ENCODE results near the gene RNF14. TPM values are rescaled to one million over a fixed set of nuclear protein-coding genes. Genes with fewer than 3 reads are reported as not detected.
"Not testable (repeated sequence)": the region's sequence is repeated elsewhere in the genome, so short reads cannot be mapped to it uniquely, and the experiment has no call there.

Gene RNF14
- total RNA-seq, 2 experiments from 2014 or later: 23.8 to 28.2 TPM

DNA sequence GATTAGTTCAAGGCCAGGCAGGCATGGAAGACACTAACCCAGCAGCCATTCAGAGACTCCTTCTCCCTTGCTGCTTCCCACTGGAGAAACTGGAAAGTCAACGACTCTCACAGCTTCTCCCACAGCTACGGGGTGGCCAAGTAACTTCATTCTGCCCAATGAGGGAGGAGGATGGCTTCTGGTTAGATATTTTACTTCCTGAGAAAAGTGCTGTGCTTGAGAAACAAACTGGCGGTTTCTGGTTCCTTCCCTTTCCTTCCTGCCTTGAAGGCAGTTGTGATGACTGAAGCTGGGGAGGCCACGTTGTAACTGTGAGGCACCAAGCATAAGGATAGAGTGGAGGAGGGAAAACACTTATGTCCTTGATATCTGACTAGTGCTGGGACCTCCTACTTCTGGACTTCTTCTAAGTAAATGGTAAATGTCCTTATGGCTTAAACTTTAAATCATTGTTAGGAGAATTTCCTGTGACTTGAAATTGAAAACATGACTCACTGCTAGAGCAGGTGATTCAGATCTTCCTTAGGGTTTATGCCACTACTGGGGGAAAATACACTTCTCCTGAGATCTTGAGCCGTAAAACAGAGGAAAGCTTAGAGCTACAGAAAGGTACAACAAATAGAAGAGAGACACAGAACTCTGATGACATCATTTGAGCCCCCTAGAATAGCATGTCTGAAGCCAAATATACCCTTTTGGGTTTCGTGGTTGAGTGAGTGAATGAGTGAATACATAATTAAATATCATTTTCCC is 47.1 kb downstream of the RNF14 start:
- H3K36me3 Mint-ChIP-seq: peaks cover 8% of the 10 kb centered on the region
- peak; percentile 73 for DNase-seq
- H3K27me3 Mint-ChIP-seq: peaks cover 14% of the 10 kb centered on the region
- peaks cover 7% of the 10 kb centered on the region for H3K9me3 Mint-ChIP-seq (ENCODE audit: low read depth)
- peak; percentile 58 for ATAC-seq
- CTCF ChIA-PET: interaction anchor here (0.8 to 7.7 kb wide), 21 partner anchors 9 to 379 kb away, joined by 3 to 72 read pairs (median 6); partner anchors contain the start of genes NDFIP1, RELL2 and RNF14
- H3K27ac Mint-ChIP-seq: peak overlapping the region; percentile 87
- peaks cover 64% of the 10 kb centered on the region for H3K4me1 Mint-ChIP-seq
- peak overlapping the region; percentile 46 for H3K4me3 Mint-ChIP-seq

DNA sequence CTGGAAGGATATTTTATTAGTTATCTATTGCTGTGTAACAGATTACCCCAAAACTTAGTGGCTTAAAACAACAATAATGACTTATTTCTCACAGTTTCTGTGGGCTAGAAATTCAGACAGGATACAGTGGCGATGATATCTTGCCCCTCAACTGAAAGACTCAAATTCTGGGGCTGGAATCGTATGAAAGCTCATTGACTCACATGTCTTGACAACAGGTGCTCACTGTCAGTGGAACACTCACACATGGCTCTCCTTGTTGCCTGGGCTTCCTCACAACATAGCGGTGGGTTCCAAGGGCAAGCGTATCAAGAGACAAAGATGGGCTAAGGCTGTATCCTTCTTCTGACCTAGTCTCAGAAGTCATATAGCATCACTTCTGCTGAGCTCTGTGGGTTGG is 47.7 kb downstream of the RNF14 start:
- H3K27ac Mint-ChIP-seq: peak overlapping the region; percentile 87
- H3K4me1 Mint-ChIP-seq: peaks cover 64% of the 10 kb centered on the region
- peak overlapping the region; percentile 46 for H3K4me3 Mint-ChIP-seq
- H3K9me3 Mint-ChIP-seq (ENCODE audit: low read depth): peaks cover 7% of the 10 kb centered on the region
- ATAC-seq (peak; percentile 35), DNase-seq (peak; percentile 72)
- peaks cover 8% of the 10 kb centered on the region for H3K36me3 Mint-ChIP-seq
- CTCF ChIA-PET: interaction anchor here (0.8 to 7.7 kb wide), 19 partner anchors 9 to 379 kb away, joined by 3 to 72 read pairs (median 5); partner anchors contain the start of genes NDFIP1, RELL2 and RNF14
- peaks cover 18% of the 10 kb centered on the region for H3K27me3 Mint-ChIP-seq

DNA sequence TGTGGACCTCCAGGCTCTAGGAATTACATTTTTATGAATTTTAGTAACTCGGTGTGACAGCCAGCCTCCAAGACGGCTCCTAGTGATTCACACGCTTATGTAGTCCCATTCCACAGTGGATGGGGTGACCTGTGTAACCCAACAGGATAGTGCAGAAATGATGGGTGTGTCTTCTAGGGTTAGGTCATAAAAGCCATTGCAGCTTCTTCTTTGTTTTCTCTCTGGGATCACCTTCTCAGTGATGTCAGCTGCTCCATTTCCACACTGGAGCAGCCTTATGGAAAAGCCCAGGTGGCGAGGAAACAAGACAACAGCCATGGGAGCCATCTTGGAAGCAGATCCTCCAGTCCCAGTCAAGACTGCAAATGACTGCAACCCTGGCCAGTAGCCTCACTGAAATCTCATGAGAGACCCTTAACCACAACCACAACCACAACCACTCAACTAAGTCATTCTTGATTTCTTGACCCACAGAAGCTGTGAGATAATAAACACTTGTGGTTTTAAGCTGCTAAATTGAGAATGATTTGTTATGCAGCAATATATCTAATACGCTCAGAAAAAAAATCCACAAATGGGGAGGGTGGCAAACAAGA is 49.0 kb downstream of the RNF14 start:
- H3K27me3 Mint-ChIP-seq: peaks cover 24% of the 10 kb centered on the region
- ATAC-seq (peak; percentile 10), DNase-seq (peak; percentile 79)
- H3K9me3 Mint-ChIP-seq (ENCODE audit: low read depth): peaks cover 7% of the 10 kb centered on the region
- peaks cover 8% of the 10 kb centered on the region for H3K36me3 Mint-ChIP-seq
- CTCF ChIA-PET: interaction anchor here (0.8 to 3.4 kb wide), 5 partner anchors 11 to 326 kb away, joined by 3 to 19 read pairs (median 5); partner anchors contain the start of gene RNF14
- no peak overlapping the region for H3K4me3 Mint-ChIP-seq
- H3K27ac Mint-ChIP-seq: peak overlapping the region; percentile 76
- H3K4me1 Mint-ChIP-seq: peaks cover 57% of the 10 kb centered on the region

DNA sequence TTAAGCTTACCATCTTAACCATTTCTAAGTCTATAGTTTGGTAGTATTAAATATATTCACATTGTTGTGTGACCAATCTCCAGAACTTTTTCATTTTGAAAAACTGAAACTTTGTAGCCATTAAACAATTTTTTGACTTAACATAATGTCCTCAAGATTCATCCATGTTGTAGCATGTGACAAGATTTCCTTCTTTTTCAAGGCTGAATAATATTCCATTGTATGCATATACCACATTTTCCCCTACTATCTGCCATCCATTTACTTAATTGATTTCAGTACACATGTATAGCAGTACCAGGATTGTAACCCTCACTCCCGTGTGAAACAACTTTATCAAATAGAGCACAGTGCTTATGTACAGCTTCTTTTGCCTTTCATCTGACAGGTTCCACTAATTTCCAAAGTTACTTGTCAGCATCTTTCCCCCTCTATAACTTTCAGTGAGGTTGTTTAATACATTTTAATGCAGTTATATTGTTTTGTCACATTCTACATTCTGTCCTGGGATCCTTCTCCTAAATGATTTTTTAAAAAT is 51.3 kb downstream of the RNF14 start:
- H3K4me1 Mint-ChIP-seq: peaks cover 47% of the 10 kb centered on the region
- H3K27me3 Mint-ChIP-seq: peaks cover 22% of the 10 kb centered on the region
- DNase-seq: no peak
- H3K4me3 Mint-ChIP-seq: no peak overlapping the region
- H3K36me3 Mint-ChIP-seq: peaks cover 8% of the 10 kb centered on the region
- ATAC-seq: no peak
- peaks cover 7% of the 10 kb centered on the region for H3K9me3 Mint-ChIP-seq (ENCODE audit: low read depth)
- CTCF ChIA-PET: no interaction called here
- no peak overlapping the region for H3K27ac Mint-ChIP-seq

DNA sequence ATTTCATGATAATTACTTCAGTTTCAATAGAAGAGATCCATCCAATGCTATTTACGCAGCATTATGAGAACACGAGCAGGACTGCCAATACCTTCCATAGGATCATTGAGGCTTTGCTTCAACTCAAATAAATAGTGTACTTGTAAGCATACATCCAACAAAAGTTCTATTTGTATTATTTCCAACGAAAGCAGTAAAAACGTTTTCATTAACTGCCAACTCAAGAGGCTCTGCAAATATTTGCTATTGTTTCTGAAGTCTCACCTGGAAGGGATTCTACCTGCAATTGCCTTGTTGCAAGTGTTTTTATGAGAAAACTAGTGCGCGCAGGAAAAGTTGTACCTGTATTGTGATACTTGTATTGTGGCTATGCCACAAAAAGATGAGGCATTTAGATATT is 54.9 kb downstream of the RNF14 start:
- ATAC-seq: no peak
- no peak for DNase-seq
- CTCF ChIA-PET: interaction anchor here (0.9 to 2.2 kb wide), 5 partner anchors 9 to 332 kb away, joined by 3 to 12 read pairs (median 6); partner anchors contain the start of genes GNPDA1 and NDFIP1
- Mint-ChIP-seq H3K9me3 (ENCODE audit: low read depth) (peaks cover 7% of the 10 kb centered on the region), H3K27ac (no peak overlapping the region), H3K4me3 (no peak overlapping the region), H3K27me3 (peaks cover 19% of the 10 kb centered on the region), H3K4me1 (peaks cover 19% of the 10 kb centered on the region), H3K36me3 (peaks cover 7% of the 10 kb centered on the region)

DNA sequence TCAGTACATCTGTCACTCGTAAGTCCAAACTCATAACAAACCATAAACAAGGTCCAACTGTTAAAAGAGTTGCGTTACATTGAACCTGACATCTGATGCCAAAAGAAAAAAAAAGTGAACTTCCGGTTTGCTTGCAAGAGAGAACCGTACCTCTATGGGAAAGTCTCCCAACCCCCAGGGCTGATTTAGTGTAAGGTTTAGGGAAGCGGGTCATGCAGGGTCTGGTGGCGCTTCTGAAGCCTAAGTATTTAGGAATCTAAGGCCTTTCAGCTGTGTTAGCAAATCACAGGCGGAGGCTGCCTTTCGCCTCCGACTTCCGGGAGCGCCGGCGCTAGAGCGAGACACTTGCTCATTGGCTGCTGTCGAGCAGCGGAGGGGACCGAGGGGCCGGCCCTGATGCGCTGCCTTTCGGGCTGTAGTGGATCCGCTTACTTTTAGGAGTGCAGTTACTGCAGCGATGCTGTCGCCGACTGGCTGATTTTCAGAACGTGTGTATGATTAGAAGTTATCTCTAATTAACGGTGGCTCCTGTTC is 55.9 kb downstream of the RNF14 start:
- Mint-ChIP-seq H3K36me3 (peaks cover 7% of the 10 kb centered on the region), H3K4me3 (peak overlapping the region; percentile 81), H3K27ac (peak overlapping the region; percentile 98), H3K27me3 (peaks cover 19% of the 10 kb centered on the region), H3K9me3 (ENCODE audit: low read depth) (peaks cover 7% of the 10 kb centered on the region), H3K4me1 (peaks cover 16% of the 10 kb centered on the region)
- CTCF ChIA-PET: interaction anchor here (0.9 to 2.2 kb wide), 8 partner anchors 10 to 333 kb away, joined by 3 to 12 read pairs (median 4); partner anchors contain the start of genes GNPDA1, NDFIP1 and RNF14
- DNase-seq: peak; percentile 92
- peak; percentile 100 for ATAC-seq

DNA sequence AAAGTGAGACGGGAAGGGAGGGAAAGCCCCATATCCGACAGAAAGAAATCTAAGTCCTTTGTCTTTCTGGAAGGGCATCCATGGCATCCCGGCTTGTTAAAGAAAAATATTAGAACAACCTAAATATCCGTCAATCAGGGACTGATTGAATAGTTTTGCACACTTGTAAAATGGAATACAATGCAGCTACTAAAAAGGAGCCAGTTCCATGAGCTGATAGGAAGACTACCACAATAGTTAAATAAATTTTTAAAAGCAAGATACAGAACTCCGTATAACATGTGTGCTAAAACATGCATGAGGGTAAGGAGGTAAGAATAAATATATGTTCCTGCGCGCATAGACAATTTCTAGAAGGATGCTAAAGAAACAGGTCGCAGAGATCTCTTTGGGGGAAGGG is 56.7 kb downstream of the RNF14 start:
- H3K9me3 Mint-ChIP-seq (ENCODE audit: low read depth): no peaks in the 10 kb centered on the region

DNA sequence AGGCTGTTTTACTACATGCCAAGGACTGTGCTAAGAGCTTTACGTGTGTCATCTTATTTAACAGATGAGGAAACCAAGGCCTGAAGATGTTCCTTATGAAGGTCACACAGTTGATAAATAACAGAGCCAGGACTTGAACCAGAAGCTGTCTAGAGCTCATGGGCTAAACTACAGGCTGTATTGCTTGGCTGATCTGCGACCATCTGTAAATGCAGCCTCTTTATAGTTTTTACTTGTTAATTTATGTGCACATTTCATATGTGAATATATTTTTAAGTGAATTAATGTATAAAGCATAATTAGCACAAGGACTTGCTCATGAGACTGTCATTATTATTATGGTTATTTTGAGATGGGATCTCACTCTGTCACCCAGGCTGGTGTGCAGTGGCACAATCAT is 63.2 kb downstream of the RNF14 start:
- peaks cover 10% of the 10 kb centered on the region for H3K4me1 Mint-ChIP-seq
- no peaks in the 10 kb centered on the region for H3K36me3 Mint-ChIP-seq
- H3K27me3 Mint-ChIP-seq: peaks cover 3% of the 10 kb centered on the region
- no peak for DNase-seq
- ATAC-seq: no peak
- H3K9me3 Mint-ChIP-seq (ENCODE audit: low read depth): no peaks in the 10 kb centered on the region
- CTCF ChIA-PET: no interaction called here
- no peak overlapping the region for H3K27ac Mint-ChIP-seq
- no peak overlapping the region for H3K4me3 Mint-ChIP-seq

More for the DNA sequence above, 56.7 kb downstream of the RNF14 start:
- peak overlapping the region; percentile 98 for H3K27ac Mint-ChIP-seq
- H3K4me3 Mint-ChIP-seq: peak overlapping the region; percentile 81
- ATAC-seq: no peak
- DNase-seq: no peak
- H3K27me3 Mint-ChIP-seq: peaks cover 13% of the 10 kb centered on the region
- H3K36me3 Mint-ChIP-seq: no peaks in the 10 kb centered on the region
- H3K4me1 Mint-ChIP-seq: peaks cover 16% of the 10 kb centered on the region
- CTCF ChIA-PET: interaction anchor here (1.0 to 2.2 kb wide), 5 partner anchors 11 to 83 kb away, joined by 3 to 12 read pairs (median 6); partner anchors contain the start of genes GNPDA1, NDFIP1 and RNF14

DNA sequence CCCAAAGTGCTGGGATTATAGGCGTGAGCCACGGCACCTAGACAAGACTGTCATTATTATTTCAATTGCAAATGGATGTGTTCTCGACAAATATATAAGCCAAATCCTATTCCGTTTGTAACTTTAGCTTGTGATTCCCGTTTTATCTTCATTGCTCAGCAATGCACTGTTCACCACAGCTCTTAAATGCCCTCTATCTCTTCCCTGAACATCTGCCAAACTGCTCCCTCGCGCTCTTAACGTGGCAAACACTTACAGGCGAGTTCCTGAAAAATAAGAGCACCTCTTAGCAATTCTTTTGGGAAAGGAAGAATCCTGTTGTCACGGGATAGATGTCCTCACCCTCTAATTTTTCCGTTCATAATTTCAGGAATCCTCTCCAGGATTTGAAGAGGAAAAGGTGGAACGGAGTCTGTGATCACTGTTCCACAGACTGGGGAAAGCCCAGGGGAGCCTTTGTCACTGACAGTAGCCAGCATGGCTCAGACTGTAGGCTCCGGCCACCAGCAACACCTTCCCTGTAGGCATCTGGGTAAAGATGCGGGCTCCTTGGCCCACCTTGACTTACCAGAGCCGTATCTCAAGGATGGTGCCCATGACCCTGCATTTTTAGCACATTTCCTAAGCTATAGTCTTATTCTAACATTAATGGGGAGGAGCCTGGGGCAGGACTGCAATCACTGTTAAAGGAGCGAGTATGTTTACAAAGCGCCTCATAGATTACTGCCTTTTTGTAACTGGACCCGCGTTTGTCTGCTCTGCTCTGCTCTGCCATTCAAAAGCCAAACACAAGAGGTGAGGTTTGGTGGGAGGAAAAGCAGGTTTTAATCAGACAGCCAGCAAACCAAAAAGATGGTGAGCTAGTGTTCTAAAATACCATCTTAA is 64.1 kb downstream of the RNF14 start:
- DNase-seq (no peak), ATAC-seq (no peak)
- no peak overlapping the region for H3K27ac Mint-ChIP-seq
- H3K4me3 Mint-ChIP-seq: no peak overlapping the region
- peaks cover 10% of the 10 kb centered on the region for H3K4me1 Mint-ChIP-seq
- H3K27me3 Mint-ChIP-seq: peaks cover 3% of the 10 kb centered on the region
- CTCF ChIA-PET: interaction anchor here (1.3 kb wide), 1 partner anchor 72 kb away, joined by 4 read pairs; no protein-coding TSS in a partner anchor
- no peaks in the 10 kb centered on the region for H3K36me3 Mint-ChIP-seq
- no peaks in the 10 kb centered on the region for H3K9me3 Mint-ChIP-seq (ENCODE audit: low read depth)

DNA sequence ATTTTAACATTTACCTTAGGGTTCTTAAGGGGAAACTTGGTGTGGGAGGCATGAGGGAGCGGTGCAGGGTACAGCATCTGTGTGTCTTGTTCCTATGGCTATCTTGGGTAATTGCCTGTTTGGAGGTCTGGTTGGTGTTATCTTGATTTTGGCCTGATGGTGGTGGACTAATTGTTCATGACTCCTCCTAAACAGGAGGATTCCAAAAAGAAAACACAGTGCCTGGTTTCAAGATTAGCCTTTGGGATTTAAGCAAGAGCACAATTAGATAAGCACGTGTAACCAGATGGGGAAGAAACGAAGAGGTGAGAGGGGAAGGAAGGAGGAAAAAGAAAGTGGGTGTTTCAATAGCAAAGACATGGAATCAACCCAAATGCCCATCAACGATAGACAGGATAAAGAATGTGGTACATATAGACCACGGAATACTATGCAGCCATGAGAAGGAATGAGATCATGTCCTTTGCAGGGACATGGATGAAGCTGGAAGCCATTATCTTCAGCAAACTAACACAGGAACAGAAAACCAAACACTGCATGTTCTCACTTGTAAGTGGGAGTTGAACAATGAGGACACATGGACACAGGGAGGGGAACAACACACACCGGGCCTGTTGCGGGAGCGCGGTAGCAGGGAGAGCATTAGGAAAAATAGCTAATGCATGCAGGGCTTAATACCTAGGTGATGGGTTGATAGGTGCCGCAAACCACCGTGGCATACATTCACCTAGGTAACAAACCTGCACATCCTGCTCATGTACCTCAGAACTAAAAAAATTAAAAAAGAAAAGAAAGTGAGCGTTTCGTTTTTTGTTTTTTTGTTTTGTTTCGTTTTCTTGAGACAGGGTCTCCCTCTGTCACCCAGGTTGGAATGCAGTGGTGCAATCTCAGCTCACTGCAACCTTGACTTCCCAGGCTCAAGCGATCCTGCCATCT is 65.0 kb downstream of the RNF14 start:
- not testable (repeated sequence) for H3K27ac Mint-ChIP-seq; H3K27me3 Mint-ChIP-seq; H3K4me3 Mint-ChIP-seq; DNase-seq; H3K9me3 Mint-ChIP-seq (ENCODE audit: low read depth); H3K36me3 Mint-ChIP-seq; ATAC-seq
- CTCF ChIA-PET: interaction anchor here (1.0 to 1.3 kb wide), 2 partner anchors 73 to 117 kb away, joined by 3 to 4 read pairs; no protein-coding TSS in a partner anchor
- H3K4me1 Mint-ChIP-seq: peaks cover 10% of the 10 kb centered on the region

DNA sequence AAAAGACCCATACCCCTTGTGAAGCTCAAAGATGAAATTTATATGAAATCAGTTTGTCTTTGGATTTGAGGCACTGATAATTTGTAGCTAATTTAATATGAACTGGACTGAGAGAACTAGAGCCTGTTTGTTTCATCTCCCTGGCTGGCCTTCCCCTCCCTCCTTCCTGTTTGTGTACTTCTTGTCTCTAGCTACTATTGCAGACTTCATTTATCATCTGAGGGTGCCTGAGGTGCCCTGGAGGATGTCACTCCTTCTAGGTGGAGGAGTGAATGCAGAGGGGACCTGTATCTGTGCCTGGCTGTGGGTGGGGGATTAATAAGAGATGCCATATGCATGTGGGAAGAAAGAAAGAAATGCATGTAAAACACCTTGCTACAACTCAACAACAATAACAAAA is 66.1 kb downstream of the RNF14 start:
- Mint-ChIP-seq H3K27me3 (peaks cover 3% of the 10 kb centered on the region), H3K4me3 (no peak overlapping the region)

More for the DNA sequence above, 66.1 kb downstream of the RNF14 start:
- Mint-ChIP-seq H3K4me1 (peaks cover 10% of the 10 kb centered on the region), H3K27ac (no peak overlapping the region), H3K36me3 (no peaks in the 10 kb centered on the region), H3K9me3 (ENCODE audit: low read depth) (no peaks in the 10 kb centered on the region)
- DNase-seq: no peak
- CTCF ChIA-PET: interaction anchor here (0.8 to 1.0 kb wide), 2 partner anchors 116 to 621 kb away, joined by 3 read pairs; no protein-coding TSS in a partner anchor
- no peak for ATAC-seq
